Midbrain (tissue), 1 donor: ENCODE data around the gene ACTG1.

Experiments used
- DNase-seq: peaks from one replicate; lab custom pipeline; 2025; lab: John Stamatoyannopoulos, UW

Gene ACTG1

DNA sequence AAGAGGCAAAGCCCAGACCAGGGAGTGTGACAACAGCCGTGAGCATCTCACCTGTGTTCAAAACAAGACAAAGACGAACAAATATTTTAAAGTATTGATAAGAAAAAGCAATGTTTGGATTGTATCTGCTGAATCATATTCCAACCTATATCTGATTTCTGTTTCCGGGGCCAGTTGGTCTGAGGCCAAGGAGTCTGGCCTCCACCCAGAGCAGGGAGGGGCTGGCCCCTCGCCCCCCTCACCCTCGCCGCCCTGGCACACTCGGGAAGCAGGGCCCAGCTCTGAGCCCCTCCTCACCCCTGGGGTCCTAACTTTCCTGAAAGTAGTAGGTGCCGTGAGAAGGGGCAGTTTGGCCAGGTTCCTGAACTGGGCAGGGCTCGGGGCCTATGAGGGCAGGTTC lies 48.0 kb downstream of the ACTG1 start:
- DNase-seq, result no peak

DNA sequence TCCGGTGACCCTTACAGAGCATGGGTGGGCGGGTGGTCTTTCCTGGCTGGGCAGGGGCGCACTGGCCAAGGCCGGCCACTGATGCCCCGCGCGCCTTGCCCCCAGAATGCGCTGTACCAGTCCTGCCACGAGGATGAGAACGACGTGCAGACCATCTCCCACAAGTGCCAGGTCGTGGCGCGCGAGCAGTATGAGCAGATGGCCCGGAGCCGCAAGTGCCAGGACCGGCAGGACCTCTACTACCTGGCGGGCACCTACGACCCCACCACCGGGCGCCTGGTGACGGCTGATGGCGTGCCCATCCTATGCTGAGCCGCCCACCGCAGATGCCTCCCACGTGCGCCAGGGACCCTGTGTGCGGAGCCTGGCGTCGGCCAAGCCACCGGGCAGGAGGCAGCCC lies 49.1 kb downstream of the ACTG1 start:
- no peak for DNase-seq

DNA sequence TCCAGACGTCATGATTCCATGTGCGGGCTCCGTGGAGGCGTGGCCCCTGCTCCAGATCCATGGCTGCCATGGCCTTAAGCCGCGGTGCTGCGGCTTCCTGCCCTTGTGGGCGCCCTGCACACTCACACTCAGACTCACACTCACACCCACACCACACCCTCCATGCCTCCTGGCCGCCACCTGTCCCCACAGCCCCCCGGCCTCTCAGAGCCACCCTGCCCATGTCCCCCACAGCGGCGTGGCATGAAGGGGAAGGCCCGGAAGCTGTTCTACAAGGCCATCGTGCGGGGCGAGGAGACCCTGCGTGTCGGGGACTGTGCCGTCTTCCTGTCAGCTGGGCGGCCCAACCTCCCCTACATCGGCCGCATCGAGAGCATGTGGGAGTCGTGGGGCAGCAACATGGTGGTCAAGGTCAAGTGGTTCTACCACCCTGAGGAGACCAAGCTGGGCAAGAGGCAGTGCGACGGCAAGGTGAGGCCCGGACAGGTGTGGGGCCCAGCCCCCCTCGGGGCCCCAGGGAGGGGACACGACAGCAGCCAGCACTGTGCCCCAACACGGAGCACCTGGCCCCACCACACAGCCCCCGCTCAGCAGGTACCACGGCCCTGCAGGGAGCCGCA lies 50.0 kb downstream of the ACTG1 start:
- DNase-seq, result no peak

DNA sequence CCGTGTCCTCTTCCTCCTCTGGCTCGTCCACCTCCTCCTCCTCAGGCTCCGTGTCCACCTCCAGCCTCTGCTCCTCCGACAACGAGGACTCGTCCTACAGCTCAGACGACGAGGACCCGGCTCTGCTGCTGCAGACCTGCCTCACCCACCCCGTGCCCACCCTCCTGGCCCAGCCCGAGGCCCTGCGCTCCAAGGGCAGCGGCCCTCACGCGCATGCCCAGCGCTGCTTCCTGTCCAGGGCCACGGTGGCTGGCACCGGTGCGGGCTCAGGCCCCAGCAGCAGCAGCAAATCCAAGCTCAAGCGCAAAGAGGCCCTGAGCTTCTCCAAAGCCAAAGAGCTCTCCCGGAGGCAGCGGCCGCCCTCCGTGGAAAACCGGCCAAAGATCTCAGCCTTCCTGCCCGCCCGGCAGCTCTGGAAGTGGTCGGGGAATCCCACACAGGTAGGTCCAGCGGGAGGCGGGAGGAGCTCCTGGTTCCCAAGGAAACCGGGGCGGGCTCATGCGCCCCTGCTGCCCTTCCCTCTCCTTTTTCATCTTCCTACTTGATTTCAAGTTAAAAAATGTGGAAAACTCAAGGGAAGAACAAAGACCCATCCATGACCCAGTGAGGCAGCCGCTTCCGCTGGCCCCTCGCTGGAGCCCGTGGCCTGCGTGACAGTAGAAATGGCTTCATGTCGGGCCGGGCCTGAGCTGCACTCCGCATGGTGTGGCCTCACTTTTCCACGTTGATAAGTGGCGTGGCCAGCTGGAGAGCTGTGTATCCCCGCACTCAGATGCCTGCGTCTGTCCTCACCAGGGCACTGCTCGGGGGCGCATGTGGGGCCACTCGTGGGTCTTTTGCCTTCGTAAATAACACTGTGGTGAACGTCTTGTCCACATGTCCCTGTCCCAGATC lies 50.7 kb downstream of the ACTG1 start:
- DNase-seq, result no peak

DNA sequence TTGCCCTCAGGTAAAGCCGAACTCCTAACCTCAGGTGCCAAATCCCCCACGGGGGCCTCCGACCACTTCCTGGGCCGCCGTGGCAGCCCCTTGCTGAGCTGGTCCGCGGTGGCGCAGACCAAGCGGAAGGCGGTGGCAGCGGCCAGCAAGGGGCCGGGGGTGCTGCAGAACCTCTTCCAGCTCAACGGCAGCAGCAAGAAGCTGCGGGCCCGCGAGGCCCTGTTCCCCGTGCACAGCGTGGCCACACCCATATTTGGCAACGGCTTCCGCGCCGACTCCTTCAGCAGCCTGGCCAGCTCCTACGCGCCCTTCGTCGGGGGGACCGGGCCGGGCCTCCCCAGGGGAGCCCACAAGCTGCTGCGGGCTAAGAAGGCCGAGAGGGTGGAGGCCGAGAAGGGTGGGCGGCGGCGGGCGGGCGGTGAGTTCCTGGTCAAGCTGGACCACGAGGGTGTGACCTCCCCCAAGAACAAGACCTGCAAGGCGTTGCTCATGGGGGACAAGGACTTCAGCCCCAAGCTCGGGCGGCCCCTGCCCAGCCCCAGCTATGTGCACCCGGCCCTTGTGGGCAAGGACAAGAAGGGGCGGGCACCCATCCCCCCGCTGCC lies 51.6 kb downstream of the ACTG1 start:
- no peak for DNase-seq
